Cardiac fibroblast (primary cell): ENCODE results near the gene CCNK.

ENCODE experiments used
- DNase-seq, 2 donors: peaks; one replicate each; pipeline versions ENCODE4 v3.0.0 to v3.0.0-alpha.2; 2010; ENCODE audit warnings: low read depth in 2 of 2
- H3K4me3 ChIP-seq, 2 donors: replicated peaks in 1 of 2; 1 replicate in 1 of 2; 2 replicates in 1 of 2; pipeline ENCODE4 v1.5.1; 2011; ENCODE audit warnings: low read depth in 2 of 2, low read length in 2 of 2, mild to moderate bottlenecking in 2 of 2, moderate library complexity in 1 of 2
- TF ChIP-seq, protein P1 (sequence below): IDR thresholded peaks from one replicate; pipeline ENCODE4 v1.5.1; 2011; ENCODE audit warnings: low read depth, mild to moderate bottlenecking, low read length, inconsistent platforms

CCNK gene

GRCh38 chr14:99554184-99554583, 73.0 kb downstream of the CCNK start:
- DNase-seq = no peak
- TF ChIP-seq, protein P1, sequence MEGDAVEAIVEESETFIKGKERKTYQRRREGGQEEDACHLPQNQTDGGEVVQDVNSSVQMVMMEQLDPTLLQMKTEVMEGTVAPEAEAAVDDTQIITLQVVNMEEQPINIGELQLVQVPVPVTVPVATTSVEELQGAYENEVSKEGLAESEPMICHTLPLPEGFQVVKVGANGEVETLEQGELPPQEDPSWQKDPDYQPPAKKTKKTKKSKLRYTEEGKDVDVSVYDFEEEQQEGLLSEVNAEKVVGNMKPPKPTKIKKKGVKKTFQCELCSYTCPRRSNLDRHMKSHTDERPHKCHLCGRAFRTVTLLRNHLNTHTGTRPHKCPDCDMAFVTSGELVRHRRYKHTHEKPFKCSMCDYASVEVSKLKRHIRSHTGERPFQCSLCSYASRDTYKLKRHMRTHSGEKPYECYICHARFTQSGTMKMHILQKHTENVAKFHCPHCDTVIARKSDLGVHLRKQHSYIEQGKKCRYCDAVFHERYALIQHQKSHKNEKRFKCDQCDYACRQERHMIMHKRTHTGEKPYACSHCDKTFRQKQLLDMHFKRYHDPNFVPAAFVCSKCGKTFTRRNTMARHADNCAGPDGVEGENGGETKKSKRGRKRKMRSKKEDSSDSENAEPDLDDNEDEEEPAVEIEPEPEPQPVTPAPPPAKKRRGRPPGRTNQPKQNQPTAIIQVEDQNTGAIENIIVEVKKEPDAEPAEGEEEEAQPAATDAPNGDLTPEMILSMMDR = no peak
- no peak overlapping the region for H3K4me3 ChIP-seq

GRCh38 chr14:99554757-99555531, 73.7 kb downstream of the CCNK start:
- no peak overlapping the region for H3K4me3 ChIP-seq
- no peak for DNase-seq
- TF ChIP-seq, protein P1 = no peak

DNA sequence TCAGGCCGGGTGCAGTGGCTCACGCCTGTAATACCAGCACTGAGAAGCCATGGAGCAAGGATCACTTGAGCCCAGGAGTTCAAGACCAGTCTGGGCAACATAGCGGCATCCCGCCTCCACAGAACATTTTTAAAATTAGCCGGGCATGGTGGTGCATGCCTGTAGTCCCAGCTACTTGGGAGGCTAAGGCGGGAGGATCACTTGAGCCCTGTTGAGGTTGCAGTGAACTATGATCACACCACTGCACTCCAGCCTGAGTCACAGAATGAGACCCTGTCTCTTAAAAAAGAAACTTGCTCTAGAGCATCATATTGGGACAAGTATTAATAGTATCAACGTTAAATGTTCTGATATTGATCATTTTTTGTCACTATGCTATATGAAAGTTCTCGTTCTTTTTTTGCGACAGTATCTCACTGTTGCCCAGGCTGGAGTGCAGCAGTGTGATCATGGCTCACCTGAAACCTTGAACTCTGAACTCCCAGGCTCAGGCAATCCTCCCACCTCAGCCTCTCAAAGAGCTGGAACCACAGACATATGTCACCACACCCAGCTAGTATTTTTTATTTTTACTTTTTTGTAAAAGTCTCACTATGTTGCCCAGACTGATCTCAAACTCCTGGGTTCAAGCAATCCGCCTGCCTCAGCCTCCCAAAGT, 75.1 kb downstream of the CCNK start:
- TF ChIP-seq, protein P1 = no peak
- no peak overlapping the region for H3K4me3 ChIP-seq
- no peak for DNase-seq

DNA sequence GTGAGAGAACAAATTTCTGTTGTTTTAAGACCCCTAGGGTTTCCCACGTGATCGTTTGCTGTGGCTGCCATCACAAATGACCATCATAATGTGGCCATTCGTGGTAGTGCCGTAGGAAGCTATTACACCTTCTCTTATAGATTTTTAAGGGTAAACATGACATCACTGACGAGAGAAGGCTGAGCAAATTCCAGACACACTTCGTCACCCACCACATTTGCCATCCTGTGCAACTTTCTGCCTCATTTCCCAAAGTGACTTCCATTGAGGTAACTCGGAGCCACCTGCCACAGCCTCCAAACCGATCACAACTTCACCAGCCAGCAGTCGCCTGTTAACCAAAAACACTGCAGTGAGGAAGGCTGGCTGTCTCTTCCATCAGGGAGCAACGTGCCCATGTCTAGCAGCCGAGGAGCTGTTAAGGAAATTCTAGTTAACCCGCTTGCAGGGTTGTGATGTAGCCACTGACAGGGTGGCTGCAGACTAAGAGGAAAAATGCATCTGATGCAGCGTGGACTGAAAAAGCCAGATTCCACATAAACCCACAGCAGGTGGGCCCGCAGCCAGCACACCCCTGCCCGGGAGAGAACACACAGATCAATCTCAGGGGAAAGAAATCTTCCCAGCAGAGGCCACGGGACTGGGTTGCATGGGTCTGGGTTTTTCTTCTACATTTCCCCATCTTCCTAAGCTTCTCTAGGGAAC, 78.2 kb downstream of the CCNK start:
- DNase-seq = no peak
- H3K4me3 ChIP-seq = no peak overlapping the region
- TF ChIP-seq, protein P1 = no peak

DNA sequence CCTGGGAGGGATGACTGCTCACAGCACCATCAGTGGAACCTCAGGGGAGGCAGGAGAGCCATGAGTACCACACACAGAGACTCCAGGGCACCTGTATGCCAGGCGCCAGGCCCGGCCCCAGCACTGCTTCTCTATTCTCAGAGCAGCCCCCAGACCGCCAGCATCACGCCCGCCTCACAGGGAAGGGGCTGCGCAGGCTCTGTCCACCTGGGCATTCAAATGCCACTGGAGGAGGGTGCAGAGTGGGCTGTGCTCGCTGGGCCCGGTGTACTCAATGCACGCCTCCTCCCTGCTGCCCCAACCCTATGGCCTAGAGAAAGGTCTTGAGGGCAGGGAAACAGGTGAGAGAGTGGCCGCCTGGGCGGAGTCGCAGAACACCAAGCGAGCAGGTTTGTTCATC, 79.2 kb downstream of the CCNK start:
- no peak for DNase-seq
- no peak overlapping the region for H3K4me3 ChIP-seq
- TF ChIP-seq, protein P1 = no peak

DNA sequence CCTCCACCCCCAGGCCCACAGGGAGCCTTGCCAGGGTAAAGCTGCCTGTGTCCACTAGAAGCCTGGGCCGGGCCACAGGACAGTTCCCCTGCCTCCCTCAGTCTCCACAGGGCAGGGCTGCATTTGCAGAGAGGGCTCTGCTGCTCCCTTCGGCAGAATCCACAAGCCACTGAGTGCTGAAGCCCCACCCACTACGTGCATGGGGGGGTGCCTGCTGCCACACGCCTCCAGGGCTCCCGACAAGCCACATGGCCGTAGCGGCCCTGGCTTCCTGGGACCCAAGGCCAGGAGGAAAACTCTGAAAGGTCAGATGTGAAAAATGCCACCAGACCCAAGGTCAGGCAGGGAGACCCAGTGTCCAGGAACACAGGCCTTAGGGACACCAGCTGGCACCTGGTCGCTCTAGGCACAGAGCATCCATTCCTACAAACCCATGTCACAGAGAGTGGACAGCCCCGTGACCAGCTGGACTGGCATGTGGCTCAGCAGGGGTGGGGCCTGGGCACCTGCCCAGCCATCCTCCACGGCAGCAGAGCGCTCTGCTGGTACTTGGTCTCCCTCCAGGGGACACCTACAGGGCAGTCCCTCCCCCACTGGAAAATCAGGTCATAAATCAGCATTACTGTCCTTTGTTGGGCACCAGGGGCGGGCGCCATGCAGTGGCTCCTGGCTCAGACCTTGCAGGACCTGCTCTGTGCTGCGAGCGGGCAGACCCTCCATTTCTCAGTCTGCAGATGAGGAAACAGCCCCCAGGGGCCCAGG, 79.9 kb downstream of the CCNK start:
- no peak for DNase-seq
- no peak overlapping the region for H3K4me3 ChIP-seq
- TF ChIP-seq, protein P1 = no peak
